ENCODE data around the gene SYT11.
"Not testable (repeated sequence)": the region's sequence is repeated elsewhere in the genome, so short reads cannot be mapped to it uniquely, and the experiment has no call there.

SYT11 gene, protein sequence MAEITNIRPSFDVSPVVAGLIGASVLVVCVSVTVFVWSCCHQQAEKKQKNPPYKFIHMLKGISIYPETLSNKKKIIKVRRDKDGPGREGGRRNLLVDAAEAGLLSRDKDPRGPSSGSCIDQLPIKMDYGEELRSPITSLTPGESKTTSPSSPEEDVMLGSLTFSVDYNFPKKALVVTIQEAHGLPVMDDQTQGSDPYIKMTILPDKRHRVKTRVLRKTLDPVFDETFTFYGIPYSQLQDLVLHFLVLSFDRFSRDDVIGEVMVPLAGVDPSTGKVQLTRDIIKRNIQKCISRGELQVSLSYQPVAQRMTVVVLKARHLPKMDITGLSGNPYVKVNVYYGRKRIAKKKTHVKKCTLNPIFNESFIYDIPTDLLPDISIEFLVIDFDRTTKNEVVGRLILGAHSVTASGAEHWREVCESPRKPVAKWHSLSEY

DNA sequence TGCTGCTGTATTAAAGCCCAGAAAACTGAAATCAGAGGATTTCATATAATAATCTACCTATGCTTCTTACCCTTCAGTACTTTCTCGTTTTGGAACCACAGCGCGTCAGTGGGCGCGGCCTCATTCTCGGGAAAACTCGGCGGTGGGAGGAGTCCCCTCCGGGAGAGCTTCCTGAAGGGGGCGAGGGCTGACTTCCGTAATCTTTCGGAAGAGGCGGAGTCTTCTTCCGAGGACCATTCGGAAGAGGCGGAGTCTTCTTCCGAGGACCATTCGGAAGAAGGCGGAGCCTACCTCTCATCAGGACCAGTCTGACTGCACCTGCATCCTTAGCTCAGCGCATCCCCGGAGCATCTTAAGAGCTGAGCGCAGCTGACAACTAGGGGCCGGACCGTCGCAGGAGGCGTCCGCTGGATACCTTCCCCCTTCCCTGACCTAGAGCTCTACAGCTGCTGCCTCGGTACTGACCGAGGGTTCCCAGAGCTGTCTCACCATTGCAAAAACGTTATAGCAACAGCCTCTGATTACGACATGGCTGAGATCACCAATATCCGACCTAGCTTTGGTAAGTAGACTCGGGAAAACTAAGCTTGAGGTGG is at the start of gene SYT11:
SYT11 (plus strand) TSS at position 334 of the 596 bp plus-strand sequence; CDS start at position 529, 195 bp downstream.
- in situ Hi-C loops (cut with MboI; ENCODE audit: low sequenced_read_pairs): no loop called here

DNA sequence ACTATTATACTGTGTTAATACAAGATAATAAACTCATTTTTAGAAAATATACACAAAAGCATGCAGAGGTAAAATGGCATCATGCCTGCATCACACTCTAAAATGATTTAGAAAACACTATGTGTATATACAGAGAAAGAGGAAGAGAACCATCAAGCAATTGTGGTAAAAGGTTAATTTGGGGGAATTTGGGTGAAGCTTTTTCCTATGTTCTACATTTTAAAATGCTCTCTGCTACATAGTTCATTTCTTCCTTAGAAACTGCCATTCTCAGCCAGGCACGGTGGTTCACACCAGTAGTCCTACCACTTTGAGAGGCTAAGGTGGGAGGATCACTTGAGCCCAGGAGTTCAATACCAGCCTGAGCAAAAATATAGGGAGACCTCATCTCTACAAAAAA is 46.5 kb upstream of the SYT11 start:
- in situ Hi-C loops (cut with MboI; ENCODE audit: low sequenced_read_pairs): no loop called here

DNA sequence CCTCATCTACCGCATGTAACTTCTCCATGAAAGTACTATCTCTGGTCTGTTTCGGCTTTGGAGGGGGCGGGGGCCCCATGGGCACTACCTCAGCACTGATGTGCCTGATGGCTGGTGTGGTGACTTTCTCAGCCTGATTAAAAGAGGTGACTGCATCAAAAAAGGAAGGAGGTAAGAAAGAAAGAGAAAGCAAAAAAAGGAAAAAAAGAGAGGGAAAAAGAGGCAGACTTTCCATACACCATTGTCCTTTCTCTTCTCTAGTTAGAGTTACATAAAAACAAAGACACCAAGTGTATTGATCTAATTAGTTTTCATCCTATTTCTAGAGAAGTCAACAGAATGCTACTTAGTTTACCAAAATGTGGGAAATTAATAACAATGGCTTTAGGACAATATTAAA is 45.7 kb upstream of the SYT11 start:
- in situ Hi-C loops (cut with MboI; ENCODE audit: low sequenced_read_pairs): no loop called here

DNA sequence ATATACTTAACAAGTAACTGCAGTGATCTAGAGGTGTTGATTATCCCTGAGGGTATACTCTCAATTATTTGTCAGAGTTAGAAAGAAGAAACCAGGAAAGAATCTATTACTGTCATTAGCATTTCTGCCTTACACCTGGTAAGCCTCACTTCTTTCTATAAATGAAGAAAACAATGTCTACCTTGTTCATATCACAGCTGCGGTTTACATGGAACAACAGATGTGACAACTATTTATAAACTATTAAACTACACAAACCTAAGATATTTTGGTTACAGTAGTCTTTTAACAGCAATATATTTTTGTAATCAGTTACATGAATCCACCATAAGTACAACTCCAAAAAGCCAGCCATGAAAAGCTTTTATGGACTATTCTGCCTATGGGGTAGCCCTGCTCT is 43.0 kb upstream of the SYT11 start:
- in situ Hi-C loops (cut with MboI; ENCODE audit: low sequenced_read_pairs): no loop called here

DNA sequence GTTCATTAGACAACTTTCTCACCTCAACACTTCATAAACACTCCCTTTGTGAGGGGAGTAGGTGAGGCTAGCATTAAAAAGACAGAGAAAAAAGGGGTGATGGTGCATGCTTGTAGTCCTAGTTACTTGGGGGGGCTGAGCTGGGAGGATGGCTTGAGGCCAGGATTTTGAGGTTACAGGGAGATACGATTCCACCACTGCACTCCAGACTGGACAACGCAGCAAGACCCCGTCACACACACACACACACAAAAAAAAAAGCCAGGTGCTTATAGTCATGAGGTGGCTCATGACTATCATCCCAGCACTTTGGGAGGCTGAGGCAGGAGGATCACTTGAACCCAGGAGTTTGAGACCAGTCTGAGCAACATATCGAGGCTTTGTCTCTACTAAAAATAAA is 31.9 kb upstream of the SYT11 start:
- in situ Hi-C loops (cut with MboI; ENCODE audit: low sequenced_read_pairs): no loop called here

DNA sequence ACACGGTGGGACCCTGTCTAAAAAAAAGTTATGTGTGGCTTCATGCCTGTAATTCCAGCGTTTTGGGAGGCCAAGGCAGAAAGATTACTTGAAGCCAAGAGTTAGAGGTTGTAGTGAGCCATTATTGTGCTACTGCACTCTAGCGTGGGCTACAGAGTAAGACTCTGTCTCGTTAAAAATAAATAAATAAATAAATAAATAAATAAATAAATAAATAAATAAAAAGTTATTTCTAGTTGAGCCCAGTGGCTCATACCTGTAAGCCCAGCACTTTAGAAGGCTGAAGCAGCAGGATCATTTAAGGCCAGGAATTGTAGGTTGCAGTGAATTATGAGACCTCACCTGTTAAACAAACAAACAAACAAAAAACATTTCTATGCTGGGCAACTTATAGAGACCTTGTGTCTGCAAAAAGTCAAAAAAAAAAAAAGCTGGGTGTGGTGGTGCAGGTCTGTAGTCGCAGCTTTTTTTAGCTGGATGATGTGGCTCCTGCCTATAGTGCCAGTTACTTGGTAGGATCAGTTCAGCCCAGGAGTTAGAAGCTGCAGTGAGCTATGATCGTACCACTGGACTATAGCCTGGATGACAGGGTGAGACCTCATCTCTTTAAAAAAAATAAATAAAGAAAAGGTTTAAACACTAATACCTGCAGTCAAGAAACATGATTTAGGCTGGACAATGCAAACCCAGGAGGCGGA is 27.9 kb upstream of the SYT11 start:
- in situ Hi-C loops (cut with MboI; ENCODE audit: low sequenced_read_pairs): no loop called here

DNA sequence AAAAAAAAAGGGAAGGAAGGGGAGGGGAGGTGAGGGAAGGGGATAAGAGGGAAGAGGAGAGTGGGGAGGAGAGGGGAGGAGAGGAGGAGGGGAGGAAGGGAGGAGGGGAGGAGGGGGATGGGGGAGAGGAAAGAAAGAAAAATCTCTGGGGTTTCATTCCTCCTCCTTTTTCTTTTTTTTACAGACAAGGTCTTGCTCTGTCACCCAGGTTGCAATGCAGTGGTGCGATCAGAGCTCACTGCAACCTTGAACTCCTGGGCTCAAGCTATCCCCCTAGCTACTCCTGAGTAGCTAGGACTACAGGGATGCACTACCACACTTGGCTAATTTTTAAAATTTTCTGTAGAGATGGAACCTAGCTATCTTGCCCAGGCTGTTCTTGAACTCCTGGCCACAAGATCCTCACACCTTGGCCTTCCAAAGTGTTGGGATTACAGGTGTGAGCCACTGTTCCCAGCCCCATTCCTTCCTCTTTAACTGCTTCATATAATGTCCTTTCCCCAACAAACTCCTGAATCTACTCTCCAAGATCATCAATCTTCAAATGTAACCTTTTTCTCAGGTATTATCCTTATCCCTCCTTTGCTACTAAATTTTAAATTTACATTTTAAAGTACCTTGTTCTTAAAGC is 25.6 kb upstream of the SYT11 start:
- in situ Hi-C loops (cut with MboI; ENCODE audit: low sequenced_read_pairs): no loop called here

DNA sequence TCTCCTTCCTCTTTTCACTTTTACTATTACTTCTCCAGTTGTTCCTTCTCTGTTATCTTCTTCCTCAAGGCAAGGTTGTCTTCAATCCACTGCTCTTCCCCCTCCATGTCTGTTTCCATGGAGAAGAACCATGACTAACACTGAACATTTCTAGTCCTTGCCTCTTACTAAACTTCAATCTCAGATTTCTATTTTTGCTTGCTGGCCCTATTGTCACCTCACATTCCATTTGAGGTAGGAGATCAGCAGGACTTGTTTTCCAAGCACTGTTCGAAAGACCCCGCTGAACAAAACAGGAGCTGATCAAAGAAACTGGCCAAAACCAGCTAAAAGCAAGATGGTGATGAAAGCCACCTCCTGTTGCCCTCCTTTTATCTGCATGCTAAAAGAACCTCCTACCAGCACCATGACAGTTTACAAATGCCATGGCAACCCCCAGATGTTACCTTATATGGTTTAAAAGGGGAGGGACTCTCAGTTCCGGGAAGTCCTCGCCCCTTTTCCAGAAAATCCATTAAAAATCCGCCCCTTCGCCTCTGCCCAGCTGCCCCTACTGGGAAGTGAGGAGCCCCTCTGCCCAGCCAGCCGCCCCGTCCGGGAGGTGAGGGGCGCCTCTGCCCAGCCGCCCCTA is 25.0 kb upstream of the SYT11 start:
- in situ Hi-C loops (cut with MboI; ENCODE audit: low sequenced_read_pairs): no loop called here

DNA sequence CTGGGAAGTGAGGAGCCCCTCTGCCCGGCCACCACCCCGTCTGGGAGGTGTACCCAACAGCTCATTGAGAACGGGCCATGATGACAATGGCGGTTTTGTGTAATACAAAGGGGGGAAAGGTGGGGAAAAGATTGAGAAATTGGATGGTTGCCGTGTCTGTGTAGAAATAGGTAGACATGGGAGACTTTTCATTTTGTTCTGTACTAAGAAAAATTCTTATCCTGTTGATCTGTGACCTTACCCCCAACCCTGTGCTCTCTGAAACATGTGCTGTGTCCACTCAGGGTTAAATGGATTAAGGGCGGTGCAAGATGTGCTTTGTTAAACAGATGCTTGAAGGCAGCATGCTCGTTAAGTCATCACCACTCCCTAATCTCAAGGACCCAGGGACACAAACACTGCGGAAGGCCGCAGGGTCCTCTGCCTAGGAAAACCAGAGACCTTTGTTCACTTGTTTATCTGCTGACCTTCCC is 24.4 kb upstream of the SYT11 start:
- in situ Hi-C loops (cut with MboI; ENCODE audit: low sequenced_read_pairs): not testable (repeated sequence)

DNA sequence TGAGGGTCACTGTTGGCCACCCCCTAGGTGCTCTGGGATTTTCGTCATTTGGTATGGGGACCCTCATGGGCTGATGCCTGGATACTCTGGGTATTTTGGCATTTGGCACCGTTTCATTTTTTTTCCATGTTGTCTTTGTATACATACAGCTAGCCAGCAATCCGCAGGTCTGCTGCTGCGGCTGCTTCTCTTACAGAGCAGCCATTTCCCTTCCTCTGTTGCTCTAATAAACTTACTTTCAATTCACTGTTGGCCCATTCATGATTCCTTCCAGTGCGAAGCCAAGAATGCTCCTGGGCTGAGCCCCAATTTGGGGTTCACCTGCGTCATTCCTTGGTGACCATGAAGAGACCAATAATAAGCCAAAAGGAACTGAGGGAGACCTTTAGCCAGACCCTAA is 23.8 kb upstream of the SYT11 start:
- in situ Hi-C loops (cut with MboI; ENCODE audit: low sequenced_read_pairs): no loop called here

DNA sequence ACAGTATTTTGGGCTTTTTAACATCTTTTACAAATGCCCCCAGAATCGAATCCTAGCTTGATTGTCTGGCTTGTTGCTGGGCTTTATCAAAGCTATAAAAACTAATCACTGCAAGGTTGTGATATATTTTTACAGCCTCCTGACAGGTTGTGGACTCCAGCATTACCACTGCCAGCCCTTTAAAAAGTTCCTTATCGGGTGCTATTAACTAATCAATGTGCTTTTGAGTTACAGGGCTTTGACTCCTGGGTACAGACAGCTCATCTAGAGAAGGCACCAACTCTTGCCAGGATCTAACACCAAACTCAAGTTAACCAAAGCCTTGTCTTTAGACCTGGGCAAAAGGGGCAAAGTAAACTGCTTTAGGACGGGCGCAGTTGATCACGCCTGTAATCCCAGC is 19.0 kb upstream of the SYT11 start:
- in situ Hi-C loops (cut with MboI; ENCODE audit: low sequenced_read_pairs): no loop called here

DNA sequence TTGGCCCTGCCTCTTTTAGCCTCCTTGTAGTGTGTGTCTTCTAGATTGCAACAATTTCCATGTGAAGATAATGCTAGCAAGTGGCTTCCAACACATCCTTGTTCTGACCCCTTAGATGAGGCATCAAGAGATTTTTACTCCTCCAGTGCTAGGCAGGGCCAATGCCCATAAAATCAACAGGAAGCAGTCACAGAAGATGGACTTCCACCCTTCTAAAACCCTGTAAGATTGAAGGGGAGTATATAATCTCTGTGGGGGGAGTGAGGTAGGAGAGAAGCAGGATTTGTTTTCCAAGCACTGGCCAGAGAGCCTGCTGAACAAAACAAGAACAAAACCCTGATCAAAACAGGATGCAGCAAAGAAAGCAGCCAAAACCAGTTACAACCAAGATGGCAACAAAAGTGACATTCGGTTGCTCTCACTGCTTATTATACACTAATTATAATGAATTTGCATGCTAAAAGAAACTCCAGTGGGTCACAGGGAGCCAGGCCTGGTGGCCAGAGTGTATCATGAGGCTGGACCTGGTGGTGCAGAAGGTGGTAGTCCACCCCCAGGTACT is 14.4 kb upstream of the SYT11 start:
- in situ Hi-C loops (cut with MboI; ENCODE audit: low sequenced_read_pairs): no loop called here

DNA sequence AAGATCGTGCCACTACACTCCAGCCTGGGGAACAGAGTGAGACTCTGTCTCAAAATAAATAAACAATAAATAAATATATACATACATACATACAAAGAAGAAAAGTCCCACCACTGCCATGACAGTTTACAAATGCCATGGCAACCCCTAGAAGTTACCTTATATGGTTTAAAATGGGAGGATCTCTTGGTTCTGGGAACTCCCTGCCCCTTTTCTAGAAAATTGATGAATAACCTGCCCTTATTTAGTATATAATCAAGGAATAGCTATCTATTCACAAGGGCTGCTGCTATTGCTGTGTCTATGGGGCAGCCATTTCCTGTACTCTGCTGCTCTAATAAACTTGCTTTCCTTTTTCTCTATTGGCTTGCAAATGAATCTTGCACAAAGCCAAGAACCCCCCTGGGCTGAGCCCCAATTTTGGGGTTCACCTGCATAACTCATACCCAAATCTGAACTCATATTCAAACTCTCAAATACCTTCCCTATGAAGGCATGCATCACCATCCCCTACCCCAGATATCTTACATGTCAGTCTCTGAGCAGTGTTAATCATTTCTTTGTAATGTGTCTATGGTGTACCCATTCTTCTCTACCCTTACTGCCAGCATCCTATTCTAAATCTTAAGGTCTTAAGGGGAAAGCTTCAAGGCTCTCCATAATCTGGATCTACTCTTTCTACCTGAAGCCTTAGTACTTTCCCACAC is 11.4 kb upstream of the SYT11 start:
- in situ Hi-C loops (cut with MboI; ENCODE audit: low sequenced_read_pairs): no loop called here

DNA sequence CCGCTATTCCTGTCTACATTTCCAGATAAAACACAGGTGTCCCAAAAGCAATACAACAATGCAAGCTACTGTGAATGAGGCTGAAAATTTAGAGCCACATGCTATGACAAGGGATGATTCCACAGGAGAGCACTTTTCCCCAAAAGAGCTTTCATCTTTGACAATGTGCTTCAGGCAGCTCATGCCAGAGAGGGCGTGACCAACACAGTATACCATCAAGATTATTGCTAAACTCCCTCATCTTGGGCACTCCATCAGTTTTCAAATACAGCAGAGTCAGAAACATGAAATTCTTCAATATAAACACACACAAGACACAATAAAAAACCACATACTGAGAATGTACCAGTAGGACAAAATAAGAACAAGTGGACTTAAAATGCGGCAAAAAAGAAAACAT is 9.0 kb upstream of the SYT11 start:
- in situ Hi-C loops (cut with MboI; ENCODE audit: low sequenced_read_pairs): no loop called here

DNA sequence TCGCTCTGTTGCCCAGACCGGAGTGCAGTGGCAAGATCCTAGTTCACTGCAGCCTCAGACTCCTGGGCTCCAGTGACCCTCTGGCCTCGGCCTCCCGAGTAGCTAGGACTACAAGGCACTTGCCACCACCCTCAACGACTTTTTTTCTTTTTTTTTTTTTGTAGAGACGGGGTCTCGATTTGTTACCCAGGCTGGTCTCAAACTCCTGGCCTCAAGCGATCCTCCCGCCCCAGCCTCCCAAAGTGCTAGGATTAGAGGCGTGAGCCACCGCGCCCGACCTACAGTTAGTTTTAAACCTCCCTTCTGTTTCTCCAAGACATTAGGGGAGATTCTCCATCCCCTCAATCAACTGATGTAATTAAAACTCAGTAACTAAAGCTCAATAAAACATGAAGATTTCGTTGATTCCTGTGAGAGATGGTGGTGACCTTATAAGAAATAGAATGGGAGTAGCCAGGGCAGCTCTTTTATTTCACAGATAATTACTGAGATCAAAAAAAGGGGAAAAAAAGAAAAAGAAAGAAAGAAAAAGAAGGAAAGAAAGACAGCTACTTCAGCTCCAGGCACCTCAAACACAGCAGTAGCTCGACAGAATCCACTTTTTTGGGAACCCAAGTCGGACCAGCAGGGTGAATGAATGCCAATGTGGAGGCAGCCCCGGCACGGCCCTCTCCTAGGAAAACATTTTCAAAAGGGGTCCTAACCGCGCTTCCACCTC is 3.0 kb upstream of the SYT11 start:
- in situ Hi-C loops (cut with MboI; ENCODE audit: low sequenced_read_pairs): no loop called here

DNA sequence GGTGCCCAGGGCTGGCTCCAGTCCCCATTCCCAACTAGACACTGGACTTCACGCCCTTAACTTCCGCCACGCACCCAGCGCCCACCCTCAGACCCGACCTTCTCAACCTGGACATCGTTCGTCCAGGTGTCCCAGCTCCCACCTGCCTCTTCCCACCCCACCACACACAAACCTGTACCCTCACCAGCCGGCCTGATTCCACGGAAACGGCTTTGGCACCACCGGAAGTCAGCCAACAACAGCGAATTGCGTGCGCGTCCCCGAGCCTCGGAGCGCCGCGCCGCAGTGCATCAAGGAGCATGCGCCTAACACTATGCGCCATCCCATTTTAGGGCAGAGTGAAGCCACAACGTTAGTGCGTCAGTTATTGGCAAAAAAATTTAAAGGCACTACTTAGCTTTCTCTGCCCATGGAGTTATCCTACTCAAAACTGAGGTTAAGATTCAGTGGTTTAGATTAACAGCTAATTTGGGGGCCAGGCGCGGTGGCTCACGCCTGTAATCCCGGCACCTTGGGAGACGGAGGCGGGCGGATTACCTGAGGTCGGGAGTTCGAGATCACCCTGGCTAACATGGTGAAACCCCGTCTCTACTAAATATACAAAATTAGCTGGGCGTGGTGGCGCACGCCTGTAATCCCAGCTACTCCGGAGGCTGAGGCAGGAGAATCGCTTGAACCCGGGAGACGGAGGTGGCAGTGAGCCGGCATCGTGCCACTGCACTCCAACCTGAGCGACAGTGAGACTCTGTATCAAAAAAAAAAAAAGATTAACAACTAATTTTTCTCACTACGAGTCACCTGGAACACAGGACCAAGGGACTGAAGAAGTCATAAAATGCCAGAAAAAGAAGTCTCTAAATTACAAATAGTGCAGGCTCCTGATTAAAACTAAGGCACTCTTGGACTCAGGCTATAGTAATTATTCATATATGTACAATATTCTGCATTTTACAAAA is 2.1 kb upstream of the SYT11 start, which contains the start of gene GON4L:
GON4L (minus strand) TSS at position 240 of the 956 bp plus-strand sequence. CDS start 3,434 bp downstream, outside the sequence.
- in situ Hi-C loops (cut with MboI; ENCODE audit: low sequenced_read_pairs): no loop called here

DNA sequence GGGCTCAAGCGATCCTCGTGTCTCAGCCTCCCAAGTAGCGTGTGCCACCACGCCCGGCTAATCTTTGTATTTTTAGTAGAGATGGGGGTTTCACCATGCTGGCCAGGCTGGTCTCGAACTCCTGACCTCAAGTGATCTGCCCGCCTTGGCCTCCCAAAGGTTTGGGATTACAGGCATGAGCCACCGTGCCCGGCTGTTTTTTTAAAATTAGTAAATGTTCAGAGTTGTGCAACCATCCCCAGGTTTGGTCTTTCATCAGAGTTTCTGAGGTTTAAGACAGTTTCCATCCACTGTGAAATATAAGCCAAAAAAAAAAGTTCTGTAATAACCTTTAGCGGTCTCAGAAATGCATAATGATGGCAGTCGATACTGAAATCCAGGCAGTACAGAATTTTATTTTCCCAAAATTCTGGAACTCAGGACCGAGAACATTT is 550 bp upstream of the SYT11 start:
- in situ Hi-C loops (cut with MboI; ENCODE audit: low sequenced_read_pairs): no loop called here
